HEK293 (cell line): ENCODE results near the gene TAS2R42.

ENCODE experiments used
- FEZF1 ChIP-seq: fragments of 450-650 bp; formaldehyde crosslinking; IDR thresholded peaks from 2 replicates; pipeline ENCODE4 v1.5.1; 2016; ENCODE audit warnings: missing biosample characterization, missing genetic modification characterization
- GLI2 ChIP-seq: fragments of 450-650 bp; formaldehyde crosslinking; IDR thresholded peaks from 2 replicates; pipeline ENCODE4; 2017; ENCODE audit warnings: missing biosample characterization, missing genetic modification characterization, low read depth, borderline replicate concordance
- HIC1 ChIP-seq: fragments of 450-650 bp; formaldehyde crosslinking; IDR thresholded peaks from 2 replicates; pipeline ENCODE4 v1.5.1; 2016; ENCODE audit warnings: missing biosample characterization, missing genetic modification characterization
- HOXC10 ChIP-seq: sonication (generic); formaldehyde crosslinking; IDR thresholded peaks from 2 replicates; pipeline ENCODE4 v1.8.1; 2023; ENCODE audit warnings: mild to moderate bottlenecking, missing genetic modification reagents
- KLF7 ChIP-seq: fragments of 450-650 bp; formaldehyde crosslinking; IDR thresholded peaks from 2 replicates; pipeline ENCODE4 v1.5.1; 2016; ENCODE audit warnings: missing biosample characterization, missing genetic modification characterization, borderline replicate concordance
- PRDM1 ChIP-seq: fragments of 450-650 bp; formaldehyde crosslinking; IDR thresholded peaks from 2 replicates; pipeline ENCODE4; 2016; ENCODE audit warnings: missing biosample characterization, missing genetic modification characterization
- PRDM2 ChIP-seq: fragments of 450-650 bp; formaldehyde crosslinking; IDR thresholded peaks from 2 replicates; pipeline ENCODE4 v1.5.1; 2016; ENCODE audit warnings: missing biosample characterization, missing genetic modification characterization, borderline replicate concordance
- SP2 ChIP-seq: fragments of 450-650 bp; formaldehyde crosslinking; IDR thresholded peaks from 2 replicates; pipeline ENCODE4 v1.5.1; 2016; ENCODE audit warnings: missing biosample characterization, missing genetic modification characterization
- ZFHX2 ChIP-seq: fragments of 450-650 bp; formaldehyde crosslinking; conservative IDR thresholded peaks from 2 replicates; pipeline ENCODE4 v1.5.1; 2016; ENCODE audit warnings: missing biosample characterization, missing genetic modification characterization
- ZFP37 ChIP-seq: fragments of 450-650 bp; formaldehyde crosslinking; IDR thresholded peaks from 2 replicates; pipeline ENCODE4 v1.5.1; 2016; ENCODE audit warnings: missing biosample characterization, missing genetic modification characterization
- ZNF114 ChIP-seq: fragments of 450-650 bp; formaldehyde crosslinking; IDR thresholded peaks from 2 replicates; pipeline ENCODE4 v1.5.0; 2017; ENCODE audit warnings: missing biosample characterization, missing genetic modification characterization
- ZNF121 ChIP-seq: fragments of 450-650 bp; formaldehyde crosslinking; IDR thresholded peaks from 2 replicates; pipeline ENCODE4 v1.5.1; 2016; ENCODE audit warnings: missing biosample characterization, missing genetic modification characterization
- ZNF16 ChIP-seq: fragments of 450-650 bp; formaldehyde crosslinking; IDR thresholded peaks from 2 replicates; pipeline ENCODE4 v1.5.1; 2016; ENCODE audit warnings: low read depth, missing biosample characterization, missing genetic modification characterization
- ZNF169 ChIP-seq: fragments of 450-650 bp; formaldehyde crosslinking; IDR thresholded peaks from 2 replicates; pipeline ENCODE4 v1.5.1; 2016; ENCODE audit warnings: missing biosample characterization, missing genetic modification characterization
- ZNF175 ChIP-seq: fragments of 450-650 bp; formaldehyde crosslinking; IDR thresholded peaks from 2 replicates; pipeline ENCODE4 v1.5.1; 2016; ENCODE audit warnings: missing biosample characterization, missing genetic modification characterization
- ZNF214 ChIP-seq: fragments of 450-650 bp; formaldehyde crosslinking; IDR thresholded peaks from 2 replicates; pipeline ENCODE4 v1.5.1; 2017; ENCODE audit warnings: missing biosample characterization, mild to moderate bottlenecking, missing genetic modification characterization, borderline replicate concordance
- ZNF223 ChIP-seq: fragments of 450-650 bp; formaldehyde crosslinking; IDR thresholded peaks from 2 replicates; pipeline ENCODE4 v1.5.1; 2016; ENCODE audit warnings: missing biosample characterization, missing genetic modification characterization
- ZNF266 ChIP-seq: fragments of 450-650 bp; formaldehyde crosslinking; IDR thresholded peaks from 2 replicates; pipeline ENCODE4 v1.5.1; 2016; ENCODE audit warnings: missing biosample characterization, missing genetic modification characterization, low read depth
- ZNF274 ChIP-seq, 2 experiments: fragments of 200-500 bp in 1 of 2; fragments of 450-650 bp in 1 of 2; sonication (Bioruptor generic) in 1 of 2; formaldehyde crosslinking in 1 of 2; IDR thresholded peaks; 2 replicates each; pipeline versions ENCODE4 v1.5.1 to v1.6.1; 2014 to 2016; ENCODE audit warnings: borderline replicate concordance in 1 of 2, inconsistent platforms in 1 of 2, low read length in 1 of 2, missing biosample characterization in 1 of 2, missing genetic modification characterization in 1 of 2
- ZNF302 ChIP-seq: fragments of 450-650 bp; formaldehyde crosslinking; IDR thresholded peaks from 2 replicates; pipeline ENCODE4 v1.5.1; 2016; ENCODE audit warnings: missing biosample characterization, missing genetic modification characterization, low read depth
- ZNF394 ChIP-seq: fragments of 450-650 bp; formaldehyde crosslinking; IDR thresholded peaks from 2 replicates; pipeline ENCODE4 v1.5.1; 2016; ENCODE audit warnings: missing biosample characterization, missing genetic modification characterization, mild to moderate bottlenecking, moderate library complexity, borderline replicate concordance
- ZNF449 ChIP-seq: fragments of 450-650 bp; formaldehyde crosslinking; IDR thresholded peaks from 2 replicates; pipeline ENCODE4 v1.5.1; 2017; ENCODE audit warnings: missing biosample characterization, mild to moderate bottlenecking, missing genetic modification characterization, moderate library complexity
- ZNF514 ChIP-seq: fragments of 450-650 bp; formaldehyde crosslinking; IDR thresholded peaks from 2 replicates; pipeline ENCODE4 v1.5.1; 2016; ENCODE audit warnings: missing biosample characterization, missing genetic modification characterization
- ZNF548 ChIP-seq: fragments of 450-650 bp; formaldehyde crosslinking; IDR thresholded peaks from 2 replicates; pipeline ENCODE4 v1.5.1; 2016; ENCODE audit warnings: missing biosample characterization, missing genetic modification characterization
- ZNF558 ChIP-seq: fragments of 450-650 bp; formaldehyde crosslinking; IDR thresholded peaks from 2 replicates; pipeline ENCODE4 v1.5.1; 2016; ENCODE audit warnings: missing biosample characterization, missing genetic modification characterization
- ZNF610 ChIP-seq: fragments of 450-650 bp; formaldehyde crosslinking; IDR thresholded peaks from 2 replicates; pipeline ENCODE4 v1.5.1; 2016; ENCODE audit warnings: missing biosample characterization, missing genetic modification characterization, borderline replicate concordance
- ZNF623 ChIP-seq: fragments of 450-650 bp; formaldehyde crosslinking; IDR thresholded peaks from 2 replicates; pipeline ENCODE4 v1.5.1; 2016; ENCODE audit warnings: missing biosample characterization, missing genetic modification characterization
- ZNF624 ChIP-seq: fragments of 450-650 bp; formaldehyde crosslinking; IDR thresholded peaks from 2 replicates; pipeline ENCODE4 v1.5.1; 2017; ENCODE audit warnings: missing biosample characterization, missing genetic modification characterization
- ZNF626 ChIP-seq: fragments of 450-650 bp; sonication (Bioruptor Pico); formaldehyde crosslinking; IDR thresholded peaks from 2 replicates; pipeline ENCODE4 v1.5.1; 2018; ENCODE audit warnings: missing biosample characterization, missing genetic modification characterization, inconsistent platforms
- ZNF776 ChIP-seq: fragments of 450-650 bp; formaldehyde crosslinking; IDR thresholded peaks from 2 replicates; pipeline ENCODE4 v1.5.0; 2017; ENCODE audit warnings: missing biosample characterization, missing genetic modification characterization, borderline replicate concordance
- ZNF792 ChIP-seq: fragments of 450-650 bp; formaldehyde crosslinking; IDR thresholded peaks from 2 replicates; pipeline ENCODE4 v1.5.1; 2016; ENCODE audit warnings: missing biosample characterization, missing genetic modification characterization

The TAS2R42 gene

GRCh38 chr12:11171145-11171968 lies 15.4 kb downstream of the TAS2R42 start, which contains the start of gene SMIM10L1 (continued):
- TF ChIP-seq ZNF623 (tag by site-specific recombination) (0 out of 2 replicates have a peak, but pooled peaks have one; percentile 2), ZNF16 (no peak), PRDM2 (tag by site-specific recombination) (no peak), KLF7 (no peak), SP2 (peak; percentile 42), ZNF558 (no peak), FEZF1 (tag by site-specific recombination) (peak; percentile 78), ZNF214 (tag by site-specific recombination) (no peak), ZNF624 (tag by site-specific recombination) (no peak), ZFP37 (peak; percentile 79), HOXC10 (CRISPR knock-in tag) (no peak), GLI2 (tag by site-specific recombination) (no peak), ZNF776 (tag by site-specific recombination) (no peak), ZNF792 (tag by site-specific recombination) (no peak), ZNF394 (peak; percentile 43; the same call in 1 of the 2 replicates), ZNF514 (tag by site-specific recombination) (no peak), ZNF302 (tag by site-specific recombination) (no peak), ZNF223 (tag by site-specific recombination) (no peak), ZNF610 (tag by site-specific recombination) (peak; percentile 76), PRDM1 (no peak), ZNF175 (tag by site-specific recombination) (no peak), ZNF121 (tag by site-specific recombination) (peak; percentile 49; the same call in 1 of the 2 replicates), ZNF114 (tag by site-specific recombination) (no peak), ZNF169 (tag by site-specific recombination) (no peak), ZNF274 (IDR thresholded peaks at IDR 0.05; ENCODE audit: low read length) (no peak), ZNF274 (tag by site-specific recombination; IDR thresholded peaks at IDR 0.05; ENCODE audit: borderline replicate concordance) (no peak), ZNF548 (tag by site-specific recombination) (no peak), HIC1 (tag by site-specific recombination) (no peak), ZNF449 (tag by site-specific recombination) (no peak), ZNF266 (tag by site-specific recombination) (no peak), ZFHX2 (tag by site-specific recombination) (no peak), ZNF626 (tag by site-specific recombination) (no peak)
